SU-DHL-6 (cell line): ENCODE measurements around the gene STARD8.

Source experiments
- EZH2phosphoT487 ChIP-seq: fragments of 200-600 bp; sonication (generic), shearing (Covaris generic); conservative IDR thresholded peaks from 2 replicates; pipeline ENCODE4 v1.6.1; 2018; ENCODE audit warnings: mild to moderate bottlenecking, antibody characterized with exemption, low read length, moderate library complexity, mixed read lengths
- TF ChIP-seq, protein P1 (sequence below): fragments of 200-600 bp; sonication (generic); IDR thresholded peaks from one replicate; pipeline ENCODE4 v1.5.1; 2017; ENCODE audit warnings: antibody characterized with exemption, mild to moderate bottlenecking, low read length, moderate library complexity; ENCODE audit not compliant: insufficient read depth, poor library complexity, severe bottlenecking

DNA sequence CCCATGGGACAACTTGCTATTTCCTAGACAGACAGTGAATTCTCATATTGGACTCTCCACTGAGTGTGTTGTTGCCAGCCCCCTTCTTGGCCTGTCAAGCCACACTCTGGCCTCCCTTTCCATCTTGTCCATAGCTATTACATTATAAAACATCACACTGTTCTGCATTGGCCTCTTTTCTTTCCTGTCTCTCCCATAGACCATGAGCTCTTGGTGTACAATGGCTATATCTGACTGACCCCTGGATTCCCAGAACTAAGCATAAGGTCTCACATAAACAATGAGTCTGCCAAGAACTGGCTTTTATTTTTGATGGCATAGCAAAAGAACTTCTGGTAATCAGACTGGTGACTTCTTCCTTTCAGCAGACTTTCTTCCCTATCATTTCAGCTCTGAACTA lies 23.8 kb downstream of the STARD8 start:
- TF ChIP-seq, protein P1, sequence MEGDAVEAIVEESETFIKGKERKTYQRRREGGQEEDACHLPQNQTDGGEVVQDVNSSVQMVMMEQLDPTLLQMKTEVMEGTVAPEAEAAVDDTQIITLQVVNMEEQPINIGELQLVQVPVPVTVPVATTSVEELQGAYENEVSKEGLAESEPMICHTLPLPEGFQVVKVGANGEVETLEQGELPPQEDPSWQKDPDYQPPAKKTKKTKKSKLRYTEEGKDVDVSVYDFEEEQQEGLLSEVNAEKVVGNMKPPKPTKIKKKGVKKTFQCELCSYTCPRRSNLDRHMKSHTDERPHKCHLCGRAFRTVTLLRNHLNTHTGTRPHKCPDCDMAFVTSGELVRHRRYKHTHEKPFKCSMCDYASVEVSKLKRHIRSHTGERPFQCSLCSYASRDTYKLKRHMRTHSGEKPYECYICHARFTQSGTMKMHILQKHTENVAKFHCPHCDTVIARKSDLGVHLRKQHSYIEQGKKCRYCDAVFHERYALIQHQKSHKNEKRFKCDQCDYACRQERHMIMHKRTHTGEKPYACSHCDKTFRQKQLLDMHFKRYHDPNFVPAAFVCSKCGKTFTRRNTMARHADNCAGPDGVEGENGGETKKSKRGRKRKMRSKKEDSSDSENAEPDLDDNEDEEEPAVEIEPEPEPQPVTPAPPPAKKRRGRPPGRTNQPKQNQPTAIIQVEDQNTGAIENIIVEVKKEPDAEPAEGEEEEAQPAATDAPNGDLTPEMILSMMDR = no peak
- TF ChIP-seq EZH2phosphoT487 = no peak
